ENCODE data around the gene CHKB. TPM values are rescaled to one million over a fixed set of nuclear protein-coding genes. Genes with fewer than 3 reads are reported as not detected.
A peak's percentile ranks its signal among the peaks of the same experiment; 100 is the strongest.
"Not testable (repeated sequence)": the region's sequence is repeated elsewhere in the genome, so short reads cannot be mapped to it uniquely, and the experiment has no call there.

Gene CHKB
- total and polyA plus RNA-seq, 4 donors: 59.4 to 142 (median 74.9) TPM

DNA sequence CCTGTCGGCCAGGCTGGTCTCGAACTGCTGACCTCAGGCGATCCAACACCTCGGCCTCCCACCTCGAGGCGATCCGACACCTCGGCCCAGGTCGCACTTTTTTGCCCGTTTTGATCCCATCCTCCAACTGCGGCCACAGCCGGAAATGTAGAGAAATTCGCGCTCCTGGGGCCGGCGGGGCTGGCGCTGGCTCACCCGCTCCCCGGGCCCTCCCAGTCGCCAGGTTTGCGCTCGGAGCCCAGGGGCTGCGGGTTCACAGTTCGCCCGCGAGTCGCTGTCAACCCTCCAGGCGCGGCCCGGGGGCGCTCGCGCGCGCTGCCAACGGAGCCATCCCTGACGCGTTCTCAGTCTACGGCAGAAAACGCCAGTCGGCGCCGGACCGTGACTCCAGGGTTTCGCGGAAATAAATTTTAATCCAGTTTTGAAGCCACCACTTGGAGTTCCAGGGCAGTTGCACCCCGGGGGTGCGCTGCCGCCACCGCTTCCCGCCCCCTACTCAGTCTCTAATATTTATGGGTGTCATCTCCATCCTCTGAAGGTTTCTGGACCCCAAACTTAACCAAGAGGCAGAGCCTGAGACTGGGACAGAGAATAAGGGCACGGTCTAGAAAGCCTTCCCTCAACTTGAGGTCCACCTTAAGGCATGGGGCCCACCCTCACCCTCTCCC, 38.4 kb downstream of the CHKB start:
- H3K9ac ChIP-seq (ENCODE audit: insufficient read depth in 1 of 2, low read length in 2 of 2): no peak overlapping the region
- ATAC-seq (ENCODE audit: insufficient read depth, low FRiP score): no peak

DNA sequence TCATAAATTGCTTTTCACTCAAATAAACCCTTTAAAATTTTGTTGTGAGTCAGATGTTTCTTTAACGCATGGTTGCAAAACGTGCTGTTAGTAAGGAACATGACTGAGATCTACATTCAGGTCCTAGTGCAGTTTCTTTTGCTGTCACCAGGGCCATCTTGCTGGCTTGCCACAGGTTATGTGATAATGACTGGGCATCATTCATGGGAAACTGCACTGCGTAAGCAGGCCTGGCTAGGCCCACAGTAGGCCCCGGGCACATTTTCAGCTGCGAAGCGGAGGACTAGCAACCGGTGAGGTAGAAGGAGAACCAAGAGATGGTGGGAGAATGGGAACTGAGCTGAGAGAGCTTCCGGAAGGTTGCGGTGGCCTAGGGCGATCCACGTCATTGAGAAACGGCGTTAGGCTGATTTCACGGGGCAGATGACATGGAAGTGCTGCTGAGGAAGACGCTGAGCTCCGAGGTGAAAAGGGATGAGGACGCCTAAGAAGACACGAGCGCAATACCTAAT, 40.2 kb downstream of the CHKB start:
- H3K9ac ChIP-seq (ENCODE audit: insufficient read depth in 1 of 2, low read length in 2 of 2): no peak overlapping the region
- WGBS, 2 donors: 39 to 76% methylated on average over 19 of the region's 19 CpGs

More for the DNA sequence above, 38.4 kb downstream of the CHKB start:
- H3K36me3 ChIP-seq (ENCODE audit: control insufficient read depth in 4 of 4, insufficient read depth in 4 of 4, low read length in 4 of 4): no peaks in the 10 kb centered on the region
- peak; percentile 62 to 81 (median 77) for DNase-seq
- H3K4me1 ChIP-seq (ENCODE audit: control insufficient read depth in 5 of 5, insufficient read depth in 5 of 5, low read length in 5 of 5): peaks cover 0 to 20% (median 2%) of the 10 kb centered on the region in 5 donors
- no peak overlapping the region for H3K4me3 ChIP-seq
- TF ChIP-seq, protein P1, sequence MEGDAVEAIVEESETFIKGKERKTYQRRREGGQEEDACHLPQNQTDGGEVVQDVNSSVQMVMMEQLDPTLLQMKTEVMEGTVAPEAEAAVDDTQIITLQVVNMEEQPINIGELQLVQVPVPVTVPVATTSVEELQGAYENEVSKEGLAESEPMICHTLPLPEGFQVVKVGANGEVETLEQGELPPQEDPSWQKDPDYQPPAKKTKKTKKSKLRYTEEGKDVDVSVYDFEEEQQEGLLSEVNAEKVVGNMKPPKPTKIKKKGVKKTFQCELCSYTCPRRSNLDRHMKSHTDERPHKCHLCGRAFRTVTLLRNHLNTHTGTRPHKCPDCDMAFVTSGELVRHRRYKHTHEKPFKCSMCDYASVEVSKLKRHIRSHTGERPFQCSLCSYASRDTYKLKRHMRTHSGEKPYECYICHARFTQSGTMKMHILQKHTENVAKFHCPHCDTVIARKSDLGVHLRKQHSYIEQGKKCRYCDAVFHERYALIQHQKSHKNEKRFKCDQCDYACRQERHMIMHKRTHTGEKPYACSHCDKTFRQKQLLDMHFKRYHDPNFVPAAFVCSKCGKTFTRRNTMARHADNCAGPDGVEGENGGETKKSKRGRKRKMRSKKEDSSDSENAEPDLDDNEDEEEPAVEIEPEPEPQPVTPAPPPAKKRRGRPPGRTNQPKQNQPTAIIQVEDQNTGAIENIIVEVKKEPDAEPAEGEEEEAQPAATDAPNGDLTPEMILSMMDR (IDR thresholded peaks at IDR 0.05; ENCODE audit: control extremely low read depth, extremely low read depth): peak; percentile 50
- WGBS, 2 donors: 3 to 4% methylated on average over 52 of the region's 52 CpGs
- H3K27me3 ChIP-seq (ENCODE audit: control insufficient read depth in 3 of 3, insufficient read depth in 3 of 3, low read length in 2 of 3): peaks cover 4 to 32% (median 22%) of the 10 kb centered on the region in 3 donors
- no peaks in the 10 kb centered on the region for H3K9me3 ChIP-seq (ENCODE audit: control insufficient read depth in 4 of 4, insufficient read depth in 3 of 4, low read length in 3 of 4)
- peak overlapping the region in 1 of 2 donors; percentile 78 for H3K27ac ChIP-seq (ENCODE audit: low read depth in 1 of 2, low read length in 1 of 2)

DNA sequence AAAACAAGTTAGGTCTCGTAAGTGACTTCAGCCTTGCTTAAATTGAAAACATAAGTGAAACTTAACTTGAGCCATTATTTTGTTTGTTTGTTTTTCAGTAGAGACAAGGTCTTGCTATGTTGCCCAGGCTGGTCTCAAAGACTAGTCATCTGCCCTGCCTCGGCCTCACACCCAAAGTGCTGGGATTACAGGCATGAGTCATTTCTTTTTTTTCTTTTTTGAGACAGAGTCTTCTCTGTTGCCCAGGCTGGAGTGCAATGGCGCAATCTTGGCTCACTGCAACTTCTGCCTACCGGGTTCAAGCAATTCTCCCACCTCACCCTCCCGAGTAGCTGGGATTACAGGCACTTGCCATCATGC, 41.0 kb downstream of the CHKB start:
- Histone ChIP-seq H3K27ac (ENCODE audit: low read depth in 1 of 2, low read length in 1 of 2) (peak overlapping the region in 1 of 2 donors; percentile 87), H3K27me3 (ENCODE audit: control insufficient read depth in 3 of 3, insufficient read depth in 3 of 3, low read length in 2 of 3) (peaks cover 0 to 22% (median 21%) of the 10 kb centered on the region in 3 donors), H3K4me1 (ENCODE audit: control insufficient read depth in 5 of 5, insufficient read depth in 5 of 5, low read length in 5 of 5) (peaks cover 0 to 14% (median 2%) of the 10 kb centered on the region in 5 donors)
- WGBS, 2 donors: 28 to 46% methylated on average over 5 of the region's 5 CpGs
- not testable (repeated sequence) for H3K36me3 ChIP-seq (ENCODE audit: control insufficient read depth in 4 of 4, insufficient read depth in 4 of 4, low read length in 4 of 4); H3K9me3 ChIP-seq (ENCODE audit: control insufficient read depth in 4 of 4, insufficient read depth in 3 of 4, low read length in 3 of 4); DNase-seq; H3K4me3 ChIP-seq; H3K9ac ChIP-seq (ENCODE audit: insufficient read depth in 1 of 2, low read length in 2 of 2)
- peak; percentile 22 for ATAC-seq (ENCODE audit: insufficient read depth, low FRiP score)

More for the DNA sequence above, 40.2 kb downstream of the CHKB start:
- H3K27me3 ChIP-seq (ENCODE audit: control insufficient read depth in 3 of 3, insufficient read depth in 3 of 3, low read length in 2 of 3): peaks cover 0 to 22% (median 21%) of the 10 kb centered on the region in 3 donors
- DNase-seq (no peak), ATAC-seq (ENCODE audit: insufficient read depth, low FRiP score) (peak; percentile 2)
- peak overlapping the region in 1 of 2 donors; percentile 48 for H3K27ac ChIP-seq (ENCODE audit: low read depth in 1 of 2, low read length in 1 of 2)
- H3K9me3 ChIP-seq (ENCODE audit: control insufficient read depth in 4 of 4, insufficient read depth in 3 of 4, low read length in 3 of 4): no peaks in the 10 kb centered on the region
- TF ChIP-seq, protein P1 (IDR thresholded peaks at IDR 0.05; ENCODE audit: control extremely low read depth, extremely low read depth): no peak
- H3K36me3 ChIP-seq (ENCODE audit: control insufficient read depth in 4 of 4, insufficient read depth in 4 of 4, low read length in 4 of 4): no peaks in the 10 kb centered on the region
- peaks cover 0 to 14% (median 2%) of the 10 kb centered on the region in 5 donors for H3K4me1 ChIP-seq (ENCODE audit: control insufficient read depth in 5 of 5, insufficient read depth in 5 of 5, low read length in 5 of 5)
- no peak overlapping the region for H3K4me3 ChIP-seq

DNA sequence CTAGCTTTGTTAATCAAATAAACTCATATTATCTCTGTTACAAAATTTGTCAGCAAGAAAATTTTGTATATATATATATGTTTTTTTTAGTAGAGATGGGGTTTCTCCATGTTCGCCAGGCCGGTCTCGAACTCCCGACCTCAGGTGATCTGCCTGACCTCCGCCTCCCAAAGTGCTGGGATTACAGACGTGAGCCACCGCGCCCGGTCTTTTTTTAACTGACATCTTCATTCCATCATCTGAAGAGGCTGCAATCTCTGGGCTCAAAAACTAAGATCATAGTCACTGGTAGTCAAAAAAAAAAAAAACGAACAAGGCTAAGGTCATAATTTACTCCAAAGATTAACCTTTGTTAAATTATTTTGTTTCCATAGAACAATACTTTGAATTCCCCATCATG, 42.3 kb downstream of the CHKB start:
- Histone ChIP-seq H3K4me1 (ENCODE audit: control insufficient read depth in 5 of 5, insufficient read depth in 5 of 5, low read length in 5 of 5) (peaks cover 0 to 14% (median 2%) of the 10 kb centered on the region in 5 donors), H3K4me3 (no peak overlapping the region), H3K27me3 (ENCODE audit: control insufficient read depth in 3 of 3, insufficient read depth in 3 of 3, low read length in 2 of 3) (peaks cover 0 to 19% (median 9%) of the 10 kb centered on the region in 3 donors), H3K27ac (ENCODE audit: low read depth in 1 of 2, low read length in 1 of 2) (no peak overlapping the region), H3K9ac (ENCODE audit: insufficient read depth in 1 of 2, low read length in 2 of 2) (no peak overlapping the region), H3K36me3 (ENCODE audit: control insufficient read depth in 4 of 4, insufficient read depth in 4 of 4, low read length in 4 of 4) (no peaks in the 10 kb centered on the region), H3K9me3 (ENCODE audit: control insufficient read depth in 4 of 4, insufficient read depth in 3 of 4, low read length in 3 of 4) (no peaks in the 10 kb centered on the region)
- TF ChIP-seq, protein P1 (IDR thresholded peaks at IDR 0.05; ENCODE audit: control extremely low read depth, extremely low read depth): no peak
- ATAC-seq (ENCODE audit: insufficient read depth, low FRiP score) (no peak), DNase-seq (no peak)
- 72 to 75% methylated on average over 10 of the region's 10 CpGs for WGBS, 2 donors

Data from lung (tissue), 12 donors.